H1 (cell line): ENCODE data around the gene CACNA1C. TPM values are rescaled to one million over a fixed set of nuclear protein-coding genes. Genes with fewer than 3 reads are reported as not detected.

Source experiments
- CTCF ChIA-PET: fragments of 300-600 bp; sonication (Branson Sonifier 250); formaldehyde crosslinking; loops from one replicate; lab custom pipeline; 2021; ENCODE audit not compliant: partially characterized antibody; lab: Charles Lee
- POLR2A ChIA-PET: fragments of 300-600 bp; sonication (Branson Sonifier 250); formaldehyde crosslinking; loops from one replicate; lab custom pipeline; 2021; ENCODE audit warnings: inconsistent platforms; ENCODE audit not compliant: partially characterized antibody; lab: Charles Lee
- DNase-seq, 2 experiments: peaks; one replicate each; pipeline versions ENCODE4 v3.0.0 to v3.0.0-alpha.2; 2010 to 2022; ENCODE audit warnings: low spot score in 2 of 2, low read depth in 1 of 2, mixed read lengths in 1 of 2
- FAIRE-seq: peaks from 2 replicates; lab custom pipeline; 2011; peaks lifted over from hg19 to GRCh38; lab: Jason Lieb, UNC
- H2AFZ ChIP-seq: 2 replicates; pipeline ENCODE4 v1.8.1; 2012; ENCODE audit warnings: low read length, inconsistent platforms
- H2AK5ac ChIP-seq: 2 replicates; pipeline ENCODE4 v1.6.1; 2013; ENCODE audit warnings: low read depth, low read length
- H2BK120ac ChIP-seq: replicated peaks from 2 replicates; pipeline ENCODE3; 2013; ENCODE audit warnings: low read depth, low read length, inconsistent platforms
- H2BK12ac ChIP-seq: 2 replicates; pipeline ENCODE4 v1.6.1; 2013; ENCODE audit warnings: low read depth, low read length
- H2BK15ac ChIP-seq: 2 replicates; pipeline ENCODE4 v1.6.1; 2013; ENCODE audit warnings: low read length
- H2BK20ac ChIP-seq: 2 replicates; pipeline ENCODE4 v1.6.1; 2013; ENCODE audit warnings: low read length
- H2BK5ac ChIP-seq: 2 replicates; pipeline ENCODE4 v1.6.1; 2013; ENCODE audit warnings: low read depth, low read length
- H3K14ac ChIP-seq: 2 replicates; pipeline ENCODE4 v1.6.1; 2013; ENCODE audit warnings: inconsistent platforms; ENCODE audit not compliant: insufficient read length
- H3K18ac ChIP-seq: 2 replicates; pipeline ENCODE4 v1.6.1; 2013; ENCODE audit warnings: low read length; ENCODE audit errors: extremely low read depth
- H3K23ac ChIP-seq: 2 replicates; pipeline ENCODE4 v1.6.1; 2013; ENCODE audit warnings: inconsistent platforms; ENCODE audit not compliant: insufficient read length
- H3K23me2 ChIP-seq: 2 replicates; pipeline ENCODE4 v1.6.1; 2013; ENCODE audit warnings: low read depth, low read length
- H3K27ac ChIP-seq: 2 replicates; pipeline ENCODE4 v1.6.1; 2011; ENCODE audit warnings: low read depth, low read length, inconsistent platforms
- H3K27me3 ChIP-seq, 4 experiments: replicated peaks in 1 of 4; 1 replicate in 1 of 4; 2 replicates in 3 of 4; pipeline versions ENCODE4 v1.6.1 to v1.8.1; 2011 to 2013; ENCODE audit warnings: low read length in 3 of 4, mild to moderate bottlenecking in 3 of 4, inconsistent platforms in 2 of 4, mixed read lengths in 2 of 4, moderate library complexity in 1 of 4; ENCODE audit not compliant: control insufficient read depth in 3 of 4, insufficient read depth in 3 of 4; ENCODE audit errors: extremely low read depth in 1 of 4
- H3K36me3 ChIP-seq, 4 experiments: 2 replicates each; pipeline versions ENCODE4 v1.6.1 to v1.8.1; 2011 to 2013; ENCODE audit warnings: mild to moderate bottlenecking in 4 of 4, low read length in 3 of 4, moderate library complexity in 2 of 4, control low read depth in 1 of 4, inconsistent platforms in 1 of 4; ENCODE audit not compliant: insufficient read depth in 4 of 4, control insufficient read depth in 2 of 4
- H3K4ac ChIP-seq: replicated peaks from 2 replicates; pipeline ENCODE3; 2013; ENCODE audit warnings: low read length, low read depth, mixed read lengths, inconsistent platforms; ENCODE audit not compliant: insufficient read length
- H3K4me1 ChIP-seq, 4 experiments: replicated peaks in 1 of 4; 1 replicate in 1 of 4; 2 replicates in 3 of 4; pipeline versions ENCODE4 v1.6.1 to v1.8.1; 2011 to 2013; ENCODE audit warnings: low read length in 3 of 4, inconsistent platforms in 2 of 4, mixed read lengths in 1 of 4; ENCODE audit not compliant: insufficient read depth in 4 of 4, control insufficient read depth in 3 of 4
- H3K4me2 ChIP-seq, 2 experiments: 2 replicates each; pipeline versions ENCODE4 v1.6.1 to v1.8.1; 2011 to 2013; ENCODE audit warnings: low read depth in 2 of 2, low read length in 2 of 2, control low read depth in 1 of 2, inconsistent platforms in 1 of 2, mild to moderate bottlenecking in 1 of 2; ENCODE audit not compliant: insufficient read depth in 1 of 2
- H3K4me3 ChIP-seq, 4 experiments: fragments of 200-600, 300-600 bp in 1 of 4; sonication (generic), shearing (Covaris generic), sonication (Bioruptor Twin) in 1 of 4; 2 replicates each; pipeline versions ENCODE4 v1.5.1 to v1.8.1; 2011 to 2016; ENCODE audit warnings: low read length in 4 of 4, low read depth in 3 of 4, control low read depth in 2 of 4, inconsistent platforms in 2 of 4, mild to moderate bottlenecking in 2 of 4, mixed read lengths in 1 of 4, moderate library complexity in 1 of 4; ENCODE audit not compliant: insufficient read depth in 2 of 4; ENCODE audit errors: extremely low read depth in 1 of 4
- H3K56ac ChIP-seq: replicated peaks from 2 replicates; pipeline ENCODE3; 2013; ENCODE audit warnings: low read depth, mild to moderate bottlenecking, mixed read lengths, low read length, inconsistent platforms; ENCODE audit not compliant: insufficient read length
- H3K79me1 ChIP-seq: 2 replicates; pipeline ENCODE4 v1.6.1; 2013; ENCODE audit warnings: low read depth, low read length, control low read depth
- H3K79me2 ChIP-seq, 2 experiments: 2 replicates each; pipeline versions ENCODE4 v1.6.1 to v1.8.1; 2012 to 2013; ENCODE audit warnings: low read length in 2 of 2, mild to moderate bottlenecking in 2 of 2, inconsistent platforms in 1 of 2; ENCODE audit not compliant: insufficient read depth in 2 of 2, control insufficient read depth in 1 of 2
- H3K9ac ChIP-seq, 4 experiments: replicated peaks in 1 of 4; 1 replicate in 1 of 4; 2 replicates in 3 of 4; pipeline versions ENCODE4 v1.6.1 to v1.8.1; 2011 to 2013; ENCODE audit warnings: low read depth in 3 of 4, low read length in 3 of 4, control low read depth in 2 of 4, mild to moderate bottlenecking in 2 of 4, moderate library complexity in 2 of 4, inconsistent platforms in 1 of 4; ENCODE audit errors: extremely low read depth in 1 of 4
- H3K9me3 ChIP-seq, 2 experiments: 2 replicates each; pipeline versions ENCODE4 v1.6.1 to v1.8.1; 2012 to 2013; ENCODE audit warnings: mild to moderate bottlenecking in 2 of 2, moderate library complexity in 2 of 2, control low read depth in 1 of 2, inconsistent platforms in 1 of 2, low read depth in 1 of 2, low read length in 1 of 2, mixed read lengths in 1 of 2; ENCODE audit not compliant: insufficient read depth in 2 of 2
- H4K20me1 ChIP-seq, 2 experiments: replicated peaks in 1 of 2; 2 replicates each; pipeline versions ENCODE3 to v1.8.1; 2011 to 2013; ENCODE audit warnings: inconsistent platforms in 2 of 2, low read length in 2 of 2, mild to moderate bottlenecking in 1 of 2; ENCODE audit not compliant: insufficient read depth in 2 of 2, control insufficient read depth in 1 of 2
- H4K5ac ChIP-seq: 2 replicates; pipeline ENCODE4 v1.6.1; 2013; ENCODE audit warnings: low read length, low read depth, mixed read lengths, inconsistent platforms; ENCODE audit not compliant: insufficient read length
- H4K8ac ChIP-seq: 2 replicates; pipeline ENCODE4 v1.8.0; 2013; ENCODE audit warnings: mild to moderate bottlenecking, moderate library complexity, low read length, inconsistent platforms; ENCODE audit not compliant: insufficient read depth; ENCODE audit errors: extremely low read depth
- H4K91ac ChIP-seq: replicated peaks from 2 replicates; pipeline ENCODE3; 2013; ENCODE audit warnings: low read length, mixed read lengths, inconsistent platforms; ENCODE audit not compliant: insufficient read length
- ASH2L ChIP-seq: fragments of 200-600, 300-600 bp; sonication (generic); IDR thresholded peaks from one replicate; pipeline ENCODE4 v1.7.1; 2017; ENCODE audit warnings: low read length
- BCL11A ChIP-seq, 2 experiments: IDR thresholded peaks; one replicate each; pipeline ENCODE4 v1.6.1; 2011; ENCODE audit warnings: low read depth in 2 of 2, low read length in 2 of 2, mild to moderate bottlenecking in 2 of 2
- EP300 ChIP-seq, 2 experiments: IDR thresholded peaks; 1 replicate in 1 of 2; 2 replicates in 1 of 2; pipeline ENCODE4 v1.6.1; 2011 to 2012; ENCODE audit warnings: low read depth in 2 of 2, low read length in 2 of 2, mild to moderate bottlenecking in 2 of 2, borderline replicate concordance in 1 of 2, inconsistent platforms in 1 of 2, moderate library complexity in 1 of 2
- EZH2 ChIP-seq: fragments of 200-600 bp; sonication (generic); IDR thresholded peaks from 2 replicates; pipeline ENCODE4 v1.7.1; 2012; ENCODE audit warnings: low read depth, mild to moderate bottlenecking, moderate library complexity, low read length, inconsistent platforms; ENCODE audit not compliant: severe bottlenecking
- GTF2F1 ChIP-seq: IDR thresholded peaks from 2 replicates; pipeline ENCODE4 v1.6.1; 2012; ENCODE audit warnings: low read depth, low read length, improper control_type of control experiment, borderline replicate concordance
- KDM4A ChIP-seq: IDR thresholded peaks from one replicate; pipeline ENCODE4 v1.7.1; 2012; ENCODE audit warnings: low read depth, mild to moderate bottlenecking, moderate library complexity, low read length, inconsistent platforms; ENCODE audit not compliant: severe bottlenecking
- NANOG ChIP-seq: IDR thresholded peaks from 2 replicates; pipeline ENCODE4 v1.6.1; 2011; ENCODE audit warnings: low read length, low read depth, mild to moderate bottlenecking, inconsistent platforms; ENCODE audit not compliant: insufficient read depth, poor library complexity, severe bottlenecking
- RFX5 ChIP-seq: IDR thresholded peaks from 2 replicates; pipeline ENCODE4 v1.6.1; 2011; ENCODE audit warnings: low read depth, low read length, improper control_type of control experiment, borderline replicate concordance
- SAP30 ChIP-seq: fragments of 300-600 bp; sonication (generic); IDR thresholded peaks from 2 replicates; pipeline ENCODE4 v1.7.1; 2012; ENCODE audit warnings: low read length, moderate library complexity, mild to moderate bottlenecking, inconsistent platforms; ENCODE audit not compliant: insufficient read depth, insufficient replicate concordance
- TAF1 ChIP-seq: IDR thresholded peaks from 2 replicates; pipeline ENCODE4 v1.6.1; 2011; ENCODE audit warnings: mild to moderate bottlenecking, low read depth, low read length
- TCF12 ChIP-seq: IDR thresholded peaks from 2 replicates; pipeline ENCODE4 v1.6.1; 2011; ENCODE audit warnings: low read depth, mild to moderate bottlenecking, low read length
- WGBS, 2 experiments: shearing (Covaris generic) in 1 of 2; methylation state at CpG; one replicate each; pipeline versions ENCODE4 v1.1.6 to v1.1.7; 2013 to 2015; ENCODE audit warnings: low lambda C conversion rate in 2 of 2, mixed read lengths in 2 of 2, inconsistent platforms in 1 of 2, low coverage in 1 of 2, missing lambda C conversion rate in 1 of 2; ENCODE audit not compliant: insufficient replicate concordance in 2 of 2, insufficient coverage in 1 of 2, insufficient read length in 1 of 2; ENCODE audit errors: extremely low coverage in 1 of 2, missing lambda C conversion rate in 1 of 2; 5-methylcytosine and 5-hydroxymethylcytosine counted together
- polyA plus RNA-seq, 7 experiments: library from polyadenylated mRNA; depleted of rRNA in 3 of 7; stranded (reverse) in 5 of 7; unstranded in 2 of 7; fragments of >200 nt in 5 of 7; fragments of 200-250 nt in 2 of 7; gene quantifications; 1 replicate in 5 of 7; 2 replicates in 1 of 7; 4 replicates in 1 of 7; pipeline versions ENCODE4 v1.2.1 to v1.2.3, GENCODE V29; 2011 to 2013; ENCODE audit warnings: missing spikeins in 2 of 7, mixed read lengths in 2 of 7
- total RNA-seq: library from RNA; stranded (reverse); fragmentation: NEBNext Ultra II Directional; extraction: Animal tissue kit (Norgen Biotek cat#: 25700); gene quantifications from 2 replicates; pipeline ENCODE4 v1.2.1, GENCODE V29; 2021
- TF ChIP-seq, protein P1 (sequence below): IDR thresholded peaks from 2 replicates; pipeline ENCODE4 v1.6.1; 2012; ENCODE audit warnings: low read length, inconsistent platforms

Gene CACNA1C
- total and polyA plus RNA-seq, 2 of the 8 experiments (the other 6 are each of a cell fraction or from before 2014, with no cell fraction given) = 1.3 TPM

DNA sequence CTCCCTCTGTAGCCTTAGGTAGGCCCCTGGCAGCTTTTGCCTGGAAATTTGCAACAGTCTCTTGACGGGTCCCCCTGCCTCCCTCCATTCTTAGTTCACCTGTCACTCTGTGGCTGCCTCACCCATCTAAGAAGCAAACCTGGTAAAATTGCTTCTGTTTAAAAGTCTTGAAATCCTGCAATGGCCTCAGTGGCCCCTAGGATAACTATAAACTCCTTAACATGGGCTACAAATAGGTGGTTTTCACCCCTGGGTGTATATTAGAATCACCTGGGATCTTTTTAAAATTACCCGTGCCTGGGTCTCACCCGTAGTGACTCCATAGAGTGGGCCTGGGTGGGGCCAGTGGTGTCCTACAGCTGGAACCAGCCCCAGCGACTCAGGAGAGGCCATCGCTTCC lies 332.7 kb downstream of the CACNA1C start:
- no peak overlapping the region for H3K4ac ChIP-seq
- no peak overlapping the region for H4K8ac ChIP-seq
- H3K4me3 ChIP-seq = no peak overlapping the region
- H2BK5ac ChIP-seq = no peak overlapping the region
- FAIRE-seq (no peak), DNase-seq (no peak)
- H2BK20ac ChIP-seq = no peak overlapping the region
- H3K14ac ChIP-seq = no peak overlapping the region
- H3K27me3 ChIP-seq = no peaks in the 10 kb centered on the region
- no peak overlapping the region for H2BK12ac ChIP-seq
- no peak overlapping the region for H2BK15ac ChIP-seq
- H3K36me3 ChIP-seq = no peaks in the 10 kb centered on the region
- H3K18ac ChIP-seq = no peak overlapping the region
- CTCF ChIA-PET = interaction anchor here (1.0 to 6.0 kb wide), 3 partner anchors 10 to 197 kb away, joined by 4 to 77 read pairs (median 8); no protein-coding TSS in a partner anchor
- no peak overlapping the region for H3K56ac ChIP-seq
- WGBS, 2 experiments = 90% methylated on average over 5 of the region's 5 CpGs; no CpG with 5 or more reads in 1 of the 2 experiments
- H3K9me3 ChIP-seq = no peaks in the 10 kb centered on the region
- no peak overlapping the region for H2AK5ac ChIP-seq
- no peak overlapping the region for H3K27ac ChIP-seq
- H4K91ac ChIP-seq = no peak overlapping the region
- H3K79me1 ChIP-seq = no peaks in the 10 kb centered on the region
- POLR2A ChIA-PET = no interaction called here
- H2BK120ac ChIP-seq = no peak overlapping the region
- H4K5ac ChIP-seq = no peak overlapping the region
- no peak overlapping the region for H3K4me2 ChIP-seq
- no peak overlapping the region for H3K9ac ChIP-seq
- H3K23me2 ChIP-seq = no peaks in the 10 kb centered on the region
- H3K79me2 ChIP-seq = no peaks in the 10 kb centered on the region
- H3K23ac ChIP-seq = no peak overlapping the region
- no peak overlapping the region for H2AFZ ChIP-seq
- H3K4me1 ChIP-seq = peaks cover 0 to 4% (median 0%) of the 10 kb centered on the region in 4 experiments; a peak in 1 of 7 replicates
- no peaks in the 10 kb centered on the region for H4K20me1 ChIP-seq
- TF ChIP-seq, protein P1, sequence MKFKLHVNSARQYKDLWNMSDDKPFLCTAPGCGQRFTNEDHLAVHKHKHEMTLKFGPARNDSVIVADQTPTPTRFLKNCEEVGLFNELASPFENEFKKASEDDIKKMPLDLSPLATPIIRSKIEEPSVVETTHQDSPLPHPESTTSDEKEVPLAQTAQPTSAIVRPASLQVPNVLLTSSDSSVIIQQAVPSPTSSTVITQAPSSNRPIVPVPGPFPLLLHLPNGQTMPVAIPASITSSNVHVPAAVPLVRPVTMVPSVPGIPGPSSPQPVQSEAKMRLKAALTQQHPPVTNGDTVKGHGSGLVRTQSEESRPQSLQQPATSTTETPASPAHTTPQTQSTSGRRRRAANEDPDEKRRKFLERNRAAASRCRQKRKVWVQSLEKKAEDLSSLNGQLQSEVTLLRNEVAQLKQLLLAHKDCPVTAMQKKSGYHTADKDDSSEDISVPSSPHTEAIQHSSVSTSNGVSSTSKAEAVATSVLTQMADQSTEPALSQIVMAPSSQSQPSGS = no peak
- TF ChIP-seq TAF1 = no peak
- TF ChIP-seq EP300 (IDR thresholded peaks at IDR 0.05; ENCODE audit: borderline replicate concordance in 1 of 2, low read depth in 2 of 2, low read length in 2 of 2) = no peak
- no peak for TF ChIP-seq BCL11A (IDR thresholded peaks at IDR 0.05; ENCODE audit: low read depth in 2 of 2, low read length in 2 of 2)
- no peak for TF ChIP-seq GTF2F1
- no peak for TF ChIP-seq KDM4A
- TF ChIP-seq RFX5 = no peak
- no peak for TF ChIP-seq SAP30
- no peak for TF ChIP-seq EZH2
- no peak for TF ChIP-seq NANOG
- no peak for TF ChIP-seq ASH2L
- TF ChIP-seq TCF12 = no peak
